ENCODE measurements around the gene MTA1. TPM values are rescaled to one million over a fixed set of nuclear protein-coding genes. Genes with fewer than 3 reads are reported as not detected.

MTA1 gene
- polyA plus RNA-seq, 1 of the 3 experiments (the other 2 are of a cell fraction) = 96.3 TPM

DNA sequence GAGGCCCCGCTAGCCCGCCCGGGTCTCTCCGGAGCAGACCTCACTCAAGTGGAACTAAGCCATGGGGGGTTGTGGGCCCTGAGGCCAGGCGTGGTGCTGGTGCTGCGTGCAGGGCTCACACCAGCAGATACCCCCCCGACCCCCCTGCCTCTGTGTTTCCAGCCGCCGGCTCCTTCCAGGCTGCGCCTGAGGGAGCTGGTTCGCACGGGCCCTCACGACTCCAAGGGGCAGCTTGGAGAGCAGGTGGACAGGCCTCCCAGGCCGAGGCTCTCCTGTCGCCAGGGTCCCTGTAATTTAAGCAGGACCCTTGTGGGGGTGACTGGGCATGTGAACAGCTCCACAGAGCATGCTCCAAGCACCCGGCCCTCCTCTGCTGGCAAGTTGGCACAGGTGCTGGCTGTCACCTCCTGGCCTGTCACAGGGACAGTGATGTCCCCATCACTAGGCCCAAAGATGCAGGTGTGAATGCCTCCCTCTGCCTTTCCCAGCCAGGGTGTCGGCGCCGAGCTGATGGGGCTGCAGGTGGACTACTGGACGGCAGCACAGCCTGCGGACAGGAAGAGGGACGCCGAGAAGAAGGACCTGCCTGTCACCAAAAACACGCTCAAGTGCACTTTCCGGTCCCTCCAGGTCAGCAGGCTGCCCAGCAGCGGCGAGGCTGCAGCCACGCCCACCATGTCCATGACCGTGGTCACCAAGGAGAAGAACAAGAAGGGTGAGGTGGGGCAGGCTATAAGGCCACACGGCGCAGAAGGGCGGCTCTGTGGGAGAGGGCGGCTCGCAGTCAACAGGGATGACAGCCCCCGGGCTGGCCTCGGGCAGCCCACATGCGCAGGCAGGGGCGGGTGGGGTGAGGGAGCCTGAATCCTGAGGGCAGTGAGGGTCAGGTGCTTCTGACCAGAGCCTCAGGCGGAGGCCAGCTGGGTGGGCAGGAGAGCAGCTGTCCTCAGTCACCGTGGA is 27.2 kb upstream of the MTA1 start:
- Histone ChIP-seq H3K4me2 (no peak overlapping the region), H2AFZ (ENCODE audit: low read depth) (no peak overlapping the region), H3F3A (replicated peaks; ENCODE audit: insufficient read depth) (no peaks in the 10 kb centered on the region), H3K4me1 (ENCODE audit: control insufficient read depth in 1 of 2, insufficient read depth in 2 of 2, low read depth in 1 of 2, low read length in 1 of 2) (peaks cover 0 to 9% of the 10 kb centered on the region in 2 experiments; a peak in 1 of 4 replicates), H3K27me3 (ENCODE audit: insufficient read depth) (no peaks in the 10 kb centered on the region), H3K36me3 (replicated peaks in 1 of 2; ENCODE audit: control insufficient read depth in 1 of 2, insufficient read depth in 2 of 2, low read length in 1 of 2) (peaks cover 0 to 19% of the 10 kb centered on the region in 2 experiments), H3K27ac (ENCODE audit: low read depth in 2 of 2, low read length in 1 of 2) (no peak overlapping the region; a peak in 1 of 4 replicates), H4K20me1 (ENCODE audit: insufficient read depth) (no peaks in the 10 kb centered on the region), H3K9ac (no peak overlapping the region), H3K9me3 (no peaks in the 10 kb centered on the region), H3K4me3 (ENCODE audit: low read depth in 2 of 2, low read length in 1 of 2) (no peak overlapping the region), H3K9me2 (no peaks in the 10 kb centered on the region), H3K79me2 (ENCODE audit: insufficient read depth) (no peaks in the 10 kb centered on the region)
- DNase-seq = no peak
- TF ChIP-seq ELF1 (IDR thresholded peaks at IDR 0.05) (no peak), SMC3 (IDR thresholded peaks at IDR 0.05; ENCODE audit: low read depth, low read length) (no peak), NFIC (IDR thresholded peaks at IDR 0.05; ENCODE audit: borderline replicate concordance) (no peak), TAF1 (IDR thresholded peaks at IDR 0.05; ENCODE audit: borderline replicate concordance, low read depth, low read length) (no peak), ZBTB33 (IDR thresholded peaks at IDR 0.05; ENCODE audit: borderline replicate concordance, low read depth) (no peak), FOXM1 (IDR thresholded peaks at IDR 0.05; ENCODE audit: low read depth) (no peak), JUND (IDR thresholded peaks at IDR 0.05) (no peak), GATA2 (CRISPR knock-in tag; IDR thresholded peaks at IDR 0.05) (no peak), CHD2 (IDR thresholded peaks at IDR 0.05; ENCODE audit: low read length, partially characterized antibody) (no peak), TCF12 (IDR thresholded peaks at IDR 0.05) (no peak)
- 94% methylated on average over 29 of the region's 40 CpGs for WGBS (ENCODE audit: low lambda C conversion rate)
- ChIA-PET POLR2A (interaction anchor here (1.2 kb wide), 1 partner anchor 88 kb away, joined by 4 read pairs; no protein-coding TSS in a partner anchor), CTCF (interaction anchor here (0.9 to 3.8 kb wide), 4 partner anchors 21 to 98 kb away, joined by 3 to 21 read pairs (median 6); no protein-coding TSS in a partner anchor)

DNA sequence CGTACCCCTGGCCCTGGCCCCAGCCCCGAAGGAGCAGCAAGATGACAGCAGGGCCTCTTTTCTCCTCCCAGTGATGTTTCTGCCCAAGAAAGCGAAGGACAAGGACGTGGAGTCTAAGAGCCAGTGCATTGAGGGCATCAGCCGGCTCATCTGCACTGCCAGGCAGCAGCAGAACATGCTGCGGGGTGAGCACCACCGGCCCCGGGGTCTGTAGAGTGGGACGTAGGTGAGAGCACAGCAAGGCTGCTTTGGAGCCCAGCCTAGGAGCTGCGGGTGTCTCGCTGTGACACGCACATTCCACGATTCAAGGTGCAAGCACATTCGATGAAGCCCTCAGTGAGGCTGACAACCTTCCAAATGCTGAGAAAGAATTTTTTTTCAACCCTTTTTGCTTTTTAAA is 26.5 kb upstream of the MTA1 start:
- peaks cover 0 to 14% of the 10 kb centered on the region in 2 experiments for H3K36me3 ChIP-seq (replicated peaks in 1 of 2; ENCODE audit: control insufficient read depth in 1 of 2, insufficient read depth in 2 of 2, low read length in 1 of 2)
- TF ChIP-seq NFIC (IDR thresholded peaks at IDR 0.05; ENCODE audit: borderline replicate concordance) (no peak), RXRA (IDR thresholded peaks at IDR 0.05; ENCODE audit: borderline replicate concordance, low read depth) (no peak), FOXM1 (IDR thresholded peaks at IDR 0.05; ENCODE audit: low read depth) (no peak), RAD21 (IDR thresholded peaks at IDR 0.05; ENCODE audit: low read length) (no peak), NRF1 (IDR thresholded peaks at IDR 0.05; ENCODE audit: low read depth, low read length) (no peak), YY1 (IDR thresholded peaks at IDR 0.05; ENCODE audit: low read depth) (no peak), EZH2phosphoT487 (IDR thresholded peaks at IDR 0.05; ENCODE audit: borderline replicate concordance, low read depth) (no peak), FOSL2 (IDR thresholded peaks at IDR 0.05; ENCODE audit: borderline replicate concordance, low read depth) (no peak), ZBTB33 (IDR thresholded peaks at IDR 0.05; ENCODE audit: borderline replicate concordance, low read depth) (no peak), ELF1 (IDR thresholded peaks at IDR 0.05) (no peak), GATA2 (CRISPR knock-in tag; IDR thresholded peaks at IDR 0.05) (no peak)
- TF ChIP-seq, protein P1, sequence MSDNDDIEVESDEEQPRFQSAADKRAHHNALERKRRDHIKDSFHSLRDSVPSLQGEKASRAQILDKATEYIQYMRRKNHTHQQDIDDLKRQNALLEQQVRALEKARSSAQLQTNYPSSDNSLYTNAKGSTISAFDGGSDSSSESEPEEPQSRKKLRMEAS (IDR thresholded peaks at IDR 0.05; ENCODE audit: low read depth) = no peak
- no peaks in the 10 kb centered on the region for H3K27me3 ChIP-seq (ENCODE audit: insufficient read depth)
- no peak overlapping the region for H2AFZ ChIP-seq (ENCODE audit: low read depth)
- no peak for DNase-seq
- ChIA-PET CTCF (interaction anchor here (0.7 to 1.6 kb wide), 2 partner anchors 22 to 61 kb away, joined by 3 to 7 read pairs; no protein-coding TSS in a partner anchor), POLR2A (interaction anchor here (1.2 kb wide), 1 partner anchor 87 kb away, joined by 4 read pairs; no protein-coding TSS in a partner anchor)
- no peak overlapping the region for H3K27ac ChIP-seq (ENCODE audit: low read depth in 2 of 2, low read length in 1 of 2)
- no peaks in the 10 kb centered on the region for H4K20me1 ChIP-seq (ENCODE audit: insufficient read depth)
- H3F3A ChIP-seq (replicated peaks; ENCODE audit: insufficient read depth) = no peaks in the 10 kb centered on the region
- no peak overlapping the region for H3K9ac ChIP-seq
- WGBS (ENCODE audit: low lambda C conversion rate) = 93% methylated on average over 13 of the region's 14 CpGs
- peaks cover 0 to 14% of the 10 kb centered on the region in 2 experiments; a peak in 1 of 4 replicates for H3K4me1 ChIP-seq (ENCODE audit: control insufficient read depth in 1 of 2, insufficient read depth in 2 of 2, low read depth in 1 of 2, low read length in 1 of 2)
- no peaks in the 10 kb centered on the region for H3K9me2 ChIP-seq
- no peak overlapping the region for H3K4me3 ChIP-seq (ENCODE audit: low read depth in 2 of 2, low read length in 1 of 2)
- H3K9me3 ChIP-seq = no peaks in the 10 kb centered on the region
- no peak overlapping the region for H3K4me2 ChIP-seq
- no peaks in the 10 kb centered on the region for H3K79me2 ChIP-seq (ENCODE audit: insufficient read depth)
